Fibroblast of skin of right biceps (primary cell): Measurements from ENCODE around the gene SUSD3.

ENCODE experiments used
- DNase-seq: peaks from one replicate; pipeline ENCODE4 v3.0.0-alpha.2; 2013

The SUSD3 gene

GRCh38 chr9:93127395-93127911, 69.0 kb downstream of the SUSD3 start:
- no peak for DNase-seq

GRCh38 chr9:93128011-93128714, 69.7 kb downstream of the SUSD3 start:
- no peak for DNase-seq

- no peak for DNase-seq
Measured at GRCh38 chr9:93128715-93129224, 70.3 kb downstream of the SUSD3 start.

- no peak for DNase-seq
Measured at GRCh38 chr9:93129286-93129685, 70.8 kb downstream of the SUSD3 start.

GRCh38 chr9:93129691-93130500, 71.4 kb downstream of the SUSD3 start:
- DNase-seq, result no peak

GRCh38 chr9:93130861-93131481, 72.5 kb downstream of the SUSD3 start:
- no peak for DNase-seq

- no peak for DNase-seq
Measured at GRCh38 chr9:93131599-93132286, 73.2 kb downstream of the SUSD3 start.

- DNase-seq, result no peak
Measured at GRCh38 chr9:93132287-93132927, 73.9 kb downstream of the SUSD3 start.

GRCh38 chr9:93132946-93133680, 74.6 kb downstream of the SUSD3 start:
- DNase-seq, result no peak

- DNase-seq, result peak; percentile 61
Measured at GRCh38 chr9:93133681-93134014, 75.1 kb downstream of the SUSD3 start.

- DNase-seq, result peak; percentile 58
Measured at GRCh38 chr9:93134015-93134739, 75.7 kb downstream of the SUSD3 start, which contains the start of gene NINJ1. Gene NINJ1, minus strand, starts transcription at chr9:93134251. Its CDS starts 34 bp downstream, at chr9:93134217.
